ENCODE data around the gene MSRB2.

The MSRB2 gene

DNA sequence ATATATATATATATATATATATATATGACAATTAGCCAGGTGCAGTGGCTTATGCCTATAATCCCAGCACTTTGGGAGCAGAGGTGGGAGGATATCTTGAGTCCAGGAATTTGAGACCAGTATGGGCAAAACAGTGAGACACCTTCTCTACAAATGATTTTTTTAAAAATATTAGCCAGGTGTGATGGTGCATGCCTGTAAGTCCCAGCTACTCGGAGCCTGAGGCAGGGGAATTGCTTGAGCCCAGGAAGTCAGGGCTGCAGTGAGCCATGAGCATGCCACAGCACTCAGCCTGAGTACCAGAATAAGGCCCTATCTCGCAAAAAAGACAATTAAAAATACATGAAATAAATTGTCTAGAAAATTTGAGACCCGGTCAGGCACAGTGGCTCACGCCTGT lies 47.2 kb upstream of the MSRB2 start:
- no peak overlapping the region for H3K9ac ChIP-seq (ENCODE audit: low read depth, low read length)
- H3K4me2 ChIP-seq (ENCODE audit: insufficient read depth, low read length), result no peak overlapping the region
- H4K20me1 ChIP-seq (ENCODE audit: insufficient read depth, low read length), result no peaks in the 10 kb centered on the region
- TF ChIP-seq, protein P1, sequence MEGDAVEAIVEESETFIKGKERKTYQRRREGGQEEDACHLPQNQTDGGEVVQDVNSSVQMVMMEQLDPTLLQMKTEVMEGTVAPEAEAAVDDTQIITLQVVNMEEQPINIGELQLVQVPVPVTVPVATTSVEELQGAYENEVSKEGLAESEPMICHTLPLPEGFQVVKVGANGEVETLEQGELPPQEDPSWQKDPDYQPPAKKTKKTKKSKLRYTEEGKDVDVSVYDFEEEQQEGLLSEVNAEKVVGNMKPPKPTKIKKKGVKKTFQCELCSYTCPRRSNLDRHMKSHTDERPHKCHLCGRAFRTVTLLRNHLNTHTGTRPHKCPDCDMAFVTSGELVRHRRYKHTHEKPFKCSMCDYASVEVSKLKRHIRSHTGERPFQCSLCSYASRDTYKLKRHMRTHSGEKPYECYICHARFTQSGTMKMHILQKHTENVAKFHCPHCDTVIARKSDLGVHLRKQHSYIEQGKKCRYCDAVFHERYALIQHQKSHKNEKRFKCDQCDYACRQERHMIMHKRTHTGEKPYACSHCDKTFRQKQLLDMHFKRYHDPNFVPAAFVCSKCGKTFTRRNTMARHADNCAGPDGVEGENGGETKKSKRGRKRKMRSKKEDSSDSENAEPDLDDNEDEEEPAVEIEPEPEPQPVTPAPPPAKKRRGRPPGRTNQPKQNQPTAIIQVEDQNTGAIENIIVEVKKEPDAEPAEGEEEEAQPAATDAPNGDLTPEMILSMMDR (IDR thresholded peaks at IDR 0.05; ENCODE audit: borderline replicate concordance, extremely low read depth, low read length, poor library complexity, severe bottlenecking), result no peak
- no peak for TF ChIP-seq EZH2 (IDR thresholded peaks at IDR 0.05; ENCODE audit: borderline replicate concordance, low read depth, low read length, severe bottlenecking)
- ATAC-seq (ENCODE audit: insufficient read depth, low read depth) (no peak), DNase-seq (no peak)
- H3K36me3 ChIP-seq (ENCODE audit: insufficient read depth, low read length), result no peaks in the 10 kb centered on the region
- H3K4me1 ChIP-seq (ENCODE audit: insufficient read depth, low read length), result no peaks in the 10 kb centered on the region
- H2AFZ ChIP-seq (ENCODE audit: low read depth, low read length), result no peak overlapping the region
- H3K9me3 ChIP-seq (ENCODE audit: insufficient read depth, low read length, severe bottlenecking), result no peaks in the 10 kb centered on the region
- H3K79me2 ChIP-seq (ENCODE audit: insufficient read depth, low read length), result no peaks in the 10 kb centered on the region
- H3K4me3 ChIP-seq (ENCODE audit: low read depth in 1 of 2, low read length in 2 of 2), result no peak overlapping the region
- H3K27me3 ChIP-seq (ENCODE audit: insufficient read depth, low read length, poor library complexity), result peaks cover 6% of the 10 kb centered on the region
- no peak overlapping the region for H3K27ac ChIP-seq (ENCODE audit: low read length)

DNA sequence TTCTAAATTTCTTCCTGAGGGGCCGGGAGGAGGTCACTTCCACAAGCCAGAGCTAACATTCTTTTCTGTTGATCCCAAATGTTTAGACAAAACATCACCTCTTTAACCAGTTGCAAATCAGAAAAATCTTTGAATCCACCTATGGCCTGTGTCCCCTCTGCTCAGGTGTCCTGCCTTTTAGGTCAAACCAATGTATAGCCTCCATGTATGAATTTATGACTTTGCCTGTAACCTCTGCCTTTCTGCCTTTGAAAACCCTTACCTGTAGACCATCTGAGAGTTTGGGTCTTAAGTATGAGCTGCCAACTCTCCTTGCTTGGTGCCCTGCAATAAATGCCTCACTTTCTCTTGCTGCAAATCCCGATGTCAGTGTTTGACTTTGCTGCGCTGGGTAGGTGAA lies 44.1 kb upstream of the MSRB2 start:
- TF ChIP-seq, protein P1 (IDR thresholded peaks at IDR 0.05; ENCODE audit: borderline replicate concordance, extremely low read depth, low read length, poor library complexity, severe bottlenecking), result no peak
- H3K9ac ChIP-seq (ENCODE audit: low read depth, low read length), result no peak overlapping the region
- H3K4me3 ChIP-seq (ENCODE audit: low read depth in 1 of 2, low read length in 2 of 2), result no peak overlapping the region
- no peaks in the 10 kb centered on the region for H3K4me1 ChIP-seq (ENCODE audit: insufficient read depth, low read length)
- H3K4me2 ChIP-seq (ENCODE audit: insufficient read depth, low read length), result no peak overlapping the region
- no peaks in the 10 kb centered on the region for H3K9me3 ChIP-seq (ENCODE audit: insufficient read depth, low read length, severe bottlenecking)
- no peak overlapping the region for H3K27ac ChIP-seq (ENCODE audit: low read length)
- peaks cover 6% of the 10 kb centered on the region for H3K27me3 ChIP-seq (ENCODE audit: insufficient read depth, low read length, poor library complexity)
- H4K20me1 ChIP-seq (ENCODE audit: insufficient read depth, low read length), result no peaks in the 10 kb centered on the region
- no peaks in the 10 kb centered on the region for H3K79me2 ChIP-seq (ENCODE audit: insufficient read depth, low read length)
- no peak for ATAC-seq (ENCODE audit: insufficient read depth, low read depth)
- H3K36me3 ChIP-seq (ENCODE audit: insufficient read depth, low read length), result no peaks in the 10 kb centered on the region
- DNase-seq, result no peak
- H2AFZ ChIP-seq (ENCODE audit: low read depth, low read length), result no peak overlapping the region

DNA sequence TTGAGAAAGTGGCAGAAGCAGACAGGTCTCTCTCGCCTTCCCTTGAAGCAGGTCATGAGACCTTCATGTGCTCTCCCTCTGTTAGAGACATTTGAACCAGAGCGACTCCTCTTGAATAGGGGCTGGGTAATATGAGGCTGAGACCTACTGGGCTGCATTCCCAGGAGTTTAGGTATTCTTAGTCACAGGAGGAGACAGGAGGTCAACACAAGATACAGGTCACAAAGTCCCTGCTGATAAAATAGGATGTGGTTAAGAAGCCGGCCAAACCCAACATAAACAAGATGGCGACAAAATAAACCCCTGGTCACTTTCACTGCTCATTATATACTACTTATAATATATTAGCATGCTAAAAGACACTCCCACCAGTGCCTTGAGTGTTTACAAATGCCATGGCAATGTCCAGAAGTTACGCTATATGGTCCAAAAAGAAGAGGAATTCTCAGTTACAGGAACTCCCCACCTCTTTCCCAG lies 43.5 kb upstream of the MSRB2 start:
- Histone ChIP-seq H3K4me2 (ENCODE audit: insufficient read depth, low read length) (no peak overlapping the region), H3K9me3 (ENCODE audit: insufficient read depth, low read length, severe bottlenecking) (no peaks in the 10 kb centered on the region), H3K79me2 (ENCODE audit: insufficient read depth, low read length) (no peaks in the 10 kb centered on the region), H3K27me3 (ENCODE audit: insufficient read depth, low read length, poor library complexity) (peaks cover 6% of the 10 kb centered on the region), H2AFZ (ENCODE audit: low read depth, low read length) (no peak overlapping the region), H4K20me1 (ENCODE audit: insufficient read depth, low read length) (no peaks in the 10 kb centered on the region), H3K9ac (ENCODE audit: low read depth, low read length) (no peak overlapping the region), H3K4me1 (ENCODE audit: insufficient read depth, low read length) (no peaks in the 10 kb centered on the region), H3K27ac (ENCODE audit: low read length) (no peak overlapping the region), H3K4me3 (ENCODE audit: low read depth in 1 of 2, low read length in 2 of 2) (no peak overlapping the region), H3K36me3 (ENCODE audit: insufficient read depth, low read length) (no peaks in the 10 kb centered on the region)
- no peak for DNase-seq
- no peak for TF ChIP-seq EZH2 (IDR thresholded peaks at IDR 0.05; ENCODE audit: borderline replicate concordance, low read depth, low read length, severe bottlenecking)
- TF ChIP-seq, protein P1 (IDR thresholded peaks at IDR 0.05; ENCODE audit: borderline replicate concordance, extremely low read depth, low read length, poor library complexity, severe bottlenecking), result no peak
- no peak for ATAC-seq (ENCODE audit: insufficient read depth, low read depth)

DNA sequence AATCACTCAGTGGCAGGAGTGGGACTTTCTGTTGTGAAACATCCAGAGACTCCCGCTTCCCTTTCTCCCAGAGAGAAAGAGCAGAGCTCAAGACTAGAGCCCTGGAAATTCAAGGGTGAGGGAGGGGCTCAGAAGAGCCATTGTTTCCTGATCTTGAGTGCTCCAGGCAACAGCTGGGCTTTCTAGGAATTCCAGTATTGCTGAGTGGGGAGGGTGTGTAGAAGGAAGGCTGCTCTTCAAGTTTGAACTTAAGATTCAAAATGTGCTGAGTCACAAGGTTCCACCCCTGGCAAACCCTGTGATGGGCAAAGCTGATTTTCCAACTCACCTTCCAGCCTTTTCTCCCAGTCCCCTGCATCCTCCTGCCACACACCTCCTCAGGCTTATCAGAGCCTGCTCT lies 42.3 kb upstream of the MSRB2 start:
- no peaks in the 10 kb centered on the region for H3K4me1 ChIP-seq (ENCODE audit: insufficient read depth, low read length)
- peaks cover 11% of the 10 kb centered on the region for H3K27me3 ChIP-seq (ENCODE audit: insufficient read depth, low read length, poor library complexity)
- no peak overlapping the region for H3K9ac ChIP-seq (ENCODE audit: low read depth, low read length)
- no peak overlapping the region for H3K4me2 ChIP-seq (ENCODE audit: insufficient read depth, low read length)
- no peaks in the 10 kb centered on the region for H4K20me1 ChIP-seq (ENCODE audit: insufficient read depth, low read length)
- no peaks in the 10 kb centered on the region for H3K36me3 ChIP-seq (ENCODE audit: insufficient read depth, low read length)
- DNase-seq (no peak), ATAC-seq (ENCODE audit: insufficient read depth, low read depth) (no peak)
- no peak overlapping the region for H3K27ac ChIP-seq (ENCODE audit: low read length)
- TF ChIP-seq EZH2 (IDR thresholded peaks at IDR 0.05; ENCODE audit: borderline replicate concordance, low read depth, low read length, severe bottlenecking), result no peak
- TF ChIP-seq, protein P1 (IDR thresholded peaks at IDR 0.05; ENCODE audit: borderline replicate concordance, extremely low read depth, low read length, poor library complexity, severe bottlenecking), result no peak
- no peak overlapping the region for H3K4me3 ChIP-seq (ENCODE audit: low read depth in 1 of 2, low read length in 2 of 2)
- H2AFZ ChIP-seq (ENCODE audit: low read depth, low read length), result no peak overlapping the region
- H3K79me2 ChIP-seq (ENCODE audit: insufficient read depth, low read length), result no peaks in the 10 kb centered on the region
- no peaks in the 10 kb centered on the region for H3K9me3 ChIP-seq (ENCODE audit: insufficient read depth, low read length, severe bottlenecking)
